ENCODE results near the gene ELSPBP1. TPM values are rescaled to one million over a fixed set of nuclear protein-coding genes. Genes with fewer than 3 reads are reported as not detected.

The ELSPBP1 gene
- total and polyA plus RNA-seq, 4 donors = not detected

DNA sequence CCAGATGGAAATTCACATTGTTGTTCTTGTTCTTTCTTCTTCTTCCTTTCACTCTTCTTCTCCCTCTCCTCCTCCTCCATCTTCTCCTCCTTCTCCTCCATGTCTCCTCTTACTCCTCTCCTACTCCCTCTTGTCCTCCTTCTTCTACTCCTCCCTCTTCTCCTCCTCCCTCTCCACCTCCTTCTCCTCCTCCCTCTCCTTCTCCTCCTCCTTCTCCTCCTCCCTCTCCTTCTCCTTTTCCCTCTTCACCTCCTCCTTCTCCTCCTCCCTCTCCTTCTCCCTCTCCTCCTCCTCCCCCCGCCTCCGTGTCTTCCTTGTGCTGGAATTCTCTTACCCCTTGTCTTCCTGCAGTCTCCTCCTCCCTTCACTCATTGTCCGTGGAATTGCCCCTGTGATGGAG is 31.0 kb downstream of the ELSPBP1 start:
- TF ChIP-seq RAD21 (IDR thresholded peaks at IDR 0.05) = no peak
- TF ChIP-seq HNF4A (conservative IDR thresholded peaks at IDR 0.05) = no peak
- TF ChIP-seq, protein P1, sequence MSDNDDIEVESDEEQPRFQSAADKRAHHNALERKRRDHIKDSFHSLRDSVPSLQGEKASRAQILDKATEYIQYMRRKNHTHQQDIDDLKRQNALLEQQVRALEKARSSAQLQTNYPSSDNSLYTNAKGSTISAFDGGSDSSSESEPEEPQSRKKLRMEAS (IDR thresholded peaks at IDR 0.05) = no peak
- no peak for TF ChIP-seq FOXA1 (IDR thresholded peaks at IDR 0.05)
- TF ChIP-seq GABPA (IDR thresholded peaks at IDR 0.05 in 1 of 2, conservative IDR thresholded peaks at IDR 0.05 in 1 of 2) = no peak
- TF ChIP-seq HNF4G (IDR thresholded peaks at IDR 0.05) = no peak
- TF ChIP-seq, protein P2, sequence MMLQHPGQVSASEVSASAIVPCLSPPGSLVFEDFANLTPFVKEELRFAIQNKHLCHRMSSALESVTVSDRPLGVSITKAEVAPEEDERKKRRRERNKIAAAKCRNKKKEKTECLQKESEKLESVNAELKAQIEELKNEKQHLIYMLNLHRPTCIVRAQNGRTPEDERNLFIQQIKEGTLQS (IDR thresholded peaks at IDR 0.05) = no peak
- no peak for TF ChIP-seq JUND (IDR thresholded peaks at IDR 0.05)
- no peak for TF ChIP-seq FOXA2 (IDR thresholded peaks at IDR 0.05)
- no peak for TF ChIP-seq YY1 (IDR thresholded peaks at IDR 0.05)
- no peak for TF ChIP-seq NR2F2 (IDR thresholded peaks at IDR 0.05)
- TF ChIP-seq, protein P3, sequence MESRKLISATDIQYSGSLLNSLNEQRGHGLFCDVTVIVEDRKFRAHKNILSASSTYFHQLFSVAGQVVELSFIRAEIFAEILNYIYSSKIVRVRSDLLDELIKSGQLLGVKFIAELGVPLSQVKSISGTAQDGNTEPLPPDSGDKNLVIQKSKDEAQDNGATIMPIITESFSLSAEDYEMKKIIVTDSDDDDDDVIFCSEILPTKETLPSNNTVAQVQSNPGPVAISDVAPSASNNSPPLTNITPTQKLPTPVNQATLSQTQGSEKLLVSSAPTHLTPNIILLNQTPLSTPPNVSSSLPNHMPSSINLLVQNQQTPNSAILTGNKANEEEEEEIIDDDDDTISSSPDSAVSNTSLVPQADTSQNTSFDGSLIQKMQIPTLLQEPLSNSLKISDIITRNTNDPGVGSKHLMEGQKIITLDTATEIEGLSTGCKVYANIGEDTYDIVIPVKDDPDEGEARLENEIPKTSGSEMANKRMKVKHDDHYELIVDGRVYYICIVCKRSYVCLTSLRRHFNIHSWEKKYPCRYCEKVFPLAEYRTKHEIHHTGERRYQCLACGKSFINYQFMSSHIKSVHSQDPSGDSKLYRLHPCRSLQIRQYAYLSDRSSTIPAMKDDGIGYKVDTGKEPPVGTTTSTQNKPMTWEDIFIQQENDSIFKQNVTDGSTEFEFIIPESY (IDR thresholded peaks at IDR 0.05) = no peak
- TF ChIP-seq, protein P4, sequence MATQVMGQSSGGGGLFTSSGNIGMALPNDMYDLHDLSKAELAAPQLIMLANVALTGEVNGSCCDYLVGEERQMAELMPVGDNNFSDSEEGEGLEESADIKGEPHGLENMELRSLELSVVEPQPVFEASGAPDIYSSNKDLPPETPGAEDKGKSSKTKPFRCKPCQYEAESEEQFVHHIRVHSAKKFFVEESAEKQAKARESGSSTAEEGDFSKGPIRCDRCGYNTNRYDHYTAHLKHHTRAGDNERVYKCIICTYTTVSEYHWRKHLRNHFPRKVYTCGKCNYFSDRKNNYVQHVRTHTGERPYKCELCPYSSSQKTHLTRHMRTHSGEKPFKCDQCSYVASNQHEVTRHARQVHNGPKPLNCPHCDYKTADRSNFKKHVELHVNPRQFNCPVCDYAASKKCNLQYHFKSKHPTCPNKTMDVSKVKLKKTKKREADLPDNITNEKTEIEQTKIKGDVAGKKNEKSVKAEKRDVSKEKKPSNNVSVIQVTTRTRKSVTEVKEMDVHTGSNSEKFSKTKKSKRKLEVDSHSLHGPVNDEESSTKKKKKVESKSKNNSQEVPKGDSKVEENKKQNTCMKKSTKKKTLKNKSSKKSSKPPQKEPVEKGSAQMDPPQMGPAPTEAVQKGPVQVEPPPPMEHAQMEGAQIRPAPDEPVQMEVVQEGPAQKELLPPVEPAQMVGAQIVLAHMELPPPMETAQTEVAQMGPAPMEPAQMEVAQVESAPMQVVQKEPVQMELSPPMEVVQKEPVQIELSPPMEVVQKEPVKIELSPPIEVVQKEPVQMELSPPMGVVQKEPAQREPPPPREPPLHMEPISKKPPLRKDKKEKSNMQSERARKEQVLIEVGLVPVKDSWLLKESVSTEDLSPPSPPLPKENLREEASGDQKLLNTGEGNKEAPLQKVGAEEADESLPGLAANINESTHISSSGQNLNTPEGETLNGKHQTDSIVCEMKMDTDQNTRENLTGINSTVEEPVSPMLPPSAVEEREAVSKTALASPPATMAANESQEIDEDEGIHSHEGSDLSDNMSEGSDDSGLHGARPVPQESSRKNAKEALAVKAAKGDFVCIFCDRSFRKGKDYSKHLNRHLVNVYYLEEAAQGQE (IDR thresholded peaks at IDR 0.05) = no peak
- no peak for TF ChIP-seq TAF1 (conservative IDR thresholded peaks at IDR 0.05)
- no peak for TF ChIP-seq RXRA (IDR thresholded peaks at IDR 0.05)
- TF ChIP-seq SP1 (IDR thresholded peaks at IDR 0.05) = no peak
- TF ChIP-seq, protein P5, sequence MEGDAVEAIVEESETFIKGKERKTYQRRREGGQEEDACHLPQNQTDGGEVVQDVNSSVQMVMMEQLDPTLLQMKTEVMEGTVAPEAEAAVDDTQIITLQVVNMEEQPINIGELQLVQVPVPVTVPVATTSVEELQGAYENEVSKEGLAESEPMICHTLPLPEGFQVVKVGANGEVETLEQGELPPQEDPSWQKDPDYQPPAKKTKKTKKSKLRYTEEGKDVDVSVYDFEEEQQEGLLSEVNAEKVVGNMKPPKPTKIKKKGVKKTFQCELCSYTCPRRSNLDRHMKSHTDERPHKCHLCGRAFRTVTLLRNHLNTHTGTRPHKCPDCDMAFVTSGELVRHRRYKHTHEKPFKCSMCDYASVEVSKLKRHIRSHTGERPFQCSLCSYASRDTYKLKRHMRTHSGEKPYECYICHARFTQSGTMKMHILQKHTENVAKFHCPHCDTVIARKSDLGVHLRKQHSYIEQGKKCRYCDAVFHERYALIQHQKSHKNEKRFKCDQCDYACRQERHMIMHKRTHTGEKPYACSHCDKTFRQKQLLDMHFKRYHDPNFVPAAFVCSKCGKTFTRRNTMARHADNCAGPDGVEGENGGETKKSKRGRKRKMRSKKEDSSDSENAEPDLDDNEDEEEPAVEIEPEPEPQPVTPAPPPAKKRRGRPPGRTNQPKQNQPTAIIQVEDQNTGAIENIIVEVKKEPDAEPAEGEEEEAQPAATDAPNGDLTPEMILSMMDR (IDR thresholded peaks at IDR 0.05; ENCODE audit: low read depth, low read length, missing input control) = no peak
- Histone ChIP-seq H3K27me3 (ENCODE audit: control insufficient read depth in 4 of 4, insufficient read depth in 4 of 4, low read length in 3 of 4) (peaks cover 0 to 3% (median 1%) of the 10 kb centered on the region in 4 donors), H3K9me3 (ENCODE audit: control insufficient read depth in 4 of 4, low read length in 3 of 4) (no peaks in the 10 kb centered on the region), H3K4me1 (ENCODE audit: control insufficient read depth in 4 of 4, insufficient read depth in 4 of 4, low read length in 3 of 4) (no peaks in the 10 kb centered on the region), H3K9ac (ENCODE audit: low read depth in 1 of 2, low read length in 2 of 2) (no peak overlapping the region), H3K36me3 (ENCODE audit: control insufficient read depth in 4 of 4, insufficient read depth in 3 of 4, low read depth in 1 of 4, low read length in 3 of 4) (no peaks in the 10 kb centered on the region), H3K27ac (ENCODE audit: low read depth in 1 of 2, low read length in 2 of 2) (no peak overlapping the region), H3K4me3 (ENCODE audit: low read depth in 1 of 3, low read length in 3 of 3) (no peak overlapping the region)
- DNase-seq (ENCODE audit: low spot score) = no peak
- 62% methylated on average over 3 of the region's 3 CpGs for WGBS

DNA sequence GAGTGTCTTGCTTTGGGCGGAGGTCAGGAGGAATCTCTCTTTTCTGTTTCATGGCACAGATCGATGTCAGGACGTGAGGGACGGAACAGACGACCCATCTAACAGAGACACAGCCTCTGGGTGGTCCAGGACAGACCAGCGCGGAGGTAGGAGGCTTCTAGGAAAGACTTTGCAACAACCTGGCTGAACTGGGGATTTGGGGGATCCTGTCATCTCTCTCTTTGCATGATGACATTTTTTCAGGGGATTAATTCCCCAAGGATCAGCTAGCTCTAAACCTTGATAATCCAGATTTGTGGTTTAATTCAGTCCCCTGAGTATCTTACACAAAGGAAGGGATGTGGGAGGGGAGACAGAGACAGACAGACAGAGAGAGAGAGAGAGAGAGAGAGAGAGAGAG is 35.0 kb downstream of the ELSPBP1 start:
- Histone ChIP-seq H3K36me3 (ENCODE audit: control insufficient read depth in 4 of 4, insufficient read depth in 3 of 4, low read depth in 1 of 4, low read length in 3 of 4) (no peaks in the 10 kb centered on the region), H3K27me3 (ENCODE audit: control insufficient read depth in 4 of 4, insufficient read depth in 4 of 4, low read length in 3 of 4) (peaks cover 0 to 12% (median 1%) of the 10 kb centered on the region in 4 donors), H3K4me3 (ENCODE audit: low read depth in 1 of 3, low read length in 3 of 3) (no peak overlapping the region), H3K9me3 (ENCODE audit: control insufficient read depth in 4 of 4, low read length in 3 of 4) (no peaks in the 10 kb centered on the region), H3K27ac (ENCODE audit: low read depth in 1 of 2, low read length in 2 of 2) (no peak overlapping the region), H3K4me1 (ENCODE audit: control insufficient read depth in 4 of 4, insufficient read depth in 4 of 4, low read length in 3 of 4) (no peaks in the 10 kb centered on the region), H3K9ac (ENCODE audit: low read depth in 1 of 2, low read length in 2 of 2) (no peak overlapping the region)
- WGBS = 68% methylated on average over 7 of the region's 7 CpGs
- DNase-seq (ENCODE audit: low spot score) = no peak
- TF ChIP-seq, protein P4 (IDR thresholded peaks at IDR 0.05) = no peak
- TF ChIP-seq RXRA (IDR thresholded peaks at IDR 0.05) (no peak), FOXA2 (IDR thresholded peaks at IDR 0.05) (no peak), JUND (IDR thresholded peaks at IDR 0.05) (no peak), SP1 (IDR thresholded peaks at IDR 0.05) (no peak), HNF4A (conservative IDR thresholded peaks at IDR 0.05) (no peak), RAD21 (IDR thresholded peaks at IDR 0.05) (no peak), HNF4G (IDR thresholded peaks at IDR 0.05) (no peak), TAF1 (conservative IDR thresholded peaks at IDR 0.05) (no peak)
- TF ChIP-seq, protein P1 (IDR thresholded peaks at IDR 0.05) = no peak
- TF ChIP-seq, protein P5 (IDR thresholded peaks at IDR 0.05; ENCODE audit: low read depth, low read length, missing input control) = no peak
